Measurements from ENCODE around the gene CDHR2. TPM values are rescaled to one million over a fixed set of nuclear protein-coding genes. Genes with fewer than 3 reads are reported as not detected.

Gene CDHR2
- total and polyA plus RNA-seq, 3 donors from 2014 or later: 32.0 to 60.5 (median 39.8) TPM

- WGBS, 2 donors: 91 to 93% methylated on average over 7 to 9 of the region's 9 CpGs
- Histone ChIP-seq H3K27ac (no peak overlapping the region), H3K4me1 (peaks cover 56% of the 10 kb centered on the region), H3K9me3 (no peaks in the 10 kb centered on the region), H3K36me3 (ENCODE audit: low read depth, missing control alignments) (no peaks in the 10 kb centered on the region), H3K27me3 (no peaks in the 10 kb centered on the region), H3K4me3 (no peak overlapping the region)
- intact Hi-C loops (cut with DNase I; ENCODE audit: low total_unique reads): loop anchor here (10.0 kb wide), 1 partner anchor 118 kb away; the partner anchor contains the start of gene CLTB
- DNase-seq: no peak
- TF ChIP-seq CTCF (IDR thresholded peaks at IDR 0.05) (no peak), POLR2A (IDR thresholded peaks at IDR 0.05) (no peak)
These were observed 16.3 kb upstream of the CDHR2 start for GRCh38 chr5:176532795-176533194.

- peaks cover 58% of the 10 kb centered on the region for H3K4me1 ChIP-seq
- H3K4me3 ChIP-seq: no peak overlapping the region
- H3K27me3 ChIP-seq: no peaks in the 10 kb centered on the region
- TF ChIP-seq CTCF (IDR thresholded peaks at IDR 0.05) (no peak), POLR2A (IDR thresholded peaks at IDR 0.05) (no peak)
- DNase-seq: no peak
- intact Hi-C loops (cut with DNase I; ENCODE audit: low total_unique reads): loop anchor here (10.0 kb wide), 1 partner anchor 119 kb away; the partner anchor contains the start of gene CLTB
- 41 to 47% methylated on average over 8 of the region's 8 CpGs for WGBS, 2 donors
- H3K9me3 ChIP-seq: no peaks in the 10 kb centered on the region
- no peaks in the 10 kb centered on the region for H3K36me3 ChIP-seq (ENCODE audit: low read depth, missing control alignments)
- peak overlapping the region in 1 of 2 donors; percentile 99 for H3K27ac ChIP-seq
These were observed 15.8 kb upstream of the CDHR2 start for GRCh38 chr5:176533390-176533789.

GRCh38 chr5:176533894-176534611 is 15.1 kb upstream of the CDHR2 start:
- peak; percentile 27 for DNase-seq
- Histone ChIP-seq H3K4me3 (no peak overlapping the region), H3K36me3 (ENCODE audit: low read depth, missing control alignments) (no peaks in the 10 kb centered on the region), H3K4me1 (peaks cover 53% of the 10 kb centered on the region), H3K27ac (peak overlapping the region in 1 of 2 donors; percentile 99), H3K27me3 (no peaks in the 10 kb centered on the region), H3K9me3 (no peaks in the 10 kb centered on the region)
- TF ChIP-seq POLR2A (IDR thresholded peaks at IDR 0.05) (no peak), CTCF (IDR thresholded peaks at IDR 0.05) (no peak)
- intact Hi-C loops (cut with DNase I; ENCODE audit: low total_unique reads): loop anchor here (10.0 kb wide), 1 partner anchor 119 kb away; the partner anchor contains the start of gene CLTB
- 17 to 64% methylated on average over 5 to 10 of the region's 10 CpGs for WGBS, 2 donors

GRCh38 chr5:176534640-176535039 is 14.5 kb upstream of the CDHR2 start:
- Histone ChIP-seq H3K4me1 (peaks cover 52% of the 10 kb centered on the region), H3K27me3 (no peaks in the 10 kb centered on the region), H3K9me3 (no peaks in the 10 kb centered on the region), H3K27ac (peak overlapping the region in 1 of 2 donors; percentile 99), H3K4me3 (no peak overlapping the region), H3K36me3 (ENCODE audit: low read depth, missing control alignments) (no peaks in the 10 kb centered on the region)
- TF ChIP-seq CTCF (IDR thresholded peaks at IDR 0.05): no peak
- no peak for TF ChIP-seq POLR2A (IDR thresholded peaks at IDR 0.05)
- no peak for DNase-seq
- WGBS, 2 donors: 68 to 74% methylated on average over 3 to 4 of the region's 4 CpGs
- intact Hi-C loops (cut with DNase I; ENCODE audit: low total_unique reads): loop anchor here (10.0 kb wide), 1 partner anchor 120 kb away; the partner anchor contains the start of gene CLTB

All from testis (tissue), 3 donors.